ENCODE measurements around the gene ZNF57. TPM values are rescaled to one million over a fixed set of nuclear protein-coding genes. Genes with fewer than 3 reads are reported as not detected.

ZNF57 gene
- total RNA-seq, 4 donors from 2014 or later: 16.2 to 46.2 (median 23.4) TPM

- under 1% methylated on average over 31 of the region's 53 CpGs for WGBS
- DNase-seq (ENCODE audit: low spot score in 2 of 2): peak; percentile 100
- Histone ChIP-seq H3K4me1 (peaks cover 53% of the 10 kb centered on the region), H3K27ac (peak overlapping the region; percentile 98), H3K9me3 (no peaks in the 10 kb centered on the region), H3K36me3 (no peaks in the 10 kb centered on the region), H3K27me3 (no peaks in the 10 kb centered on the region), H3K4me3 (peak overlapping the region; percentile 90)
- TF ChIP-seq POLR2AphosphoS5 (IDR thresholded peaks at IDR 0.05) (peak; percentile 59 to 94 (median 77)), POLR2A (IDR thresholded peaks at IDR 0.05) (peak; percentile 58 to 72), EP300 (IDR thresholded peaks at IDR 0.05) (no peak)
- TF ChIP-seq, protein P1, sequence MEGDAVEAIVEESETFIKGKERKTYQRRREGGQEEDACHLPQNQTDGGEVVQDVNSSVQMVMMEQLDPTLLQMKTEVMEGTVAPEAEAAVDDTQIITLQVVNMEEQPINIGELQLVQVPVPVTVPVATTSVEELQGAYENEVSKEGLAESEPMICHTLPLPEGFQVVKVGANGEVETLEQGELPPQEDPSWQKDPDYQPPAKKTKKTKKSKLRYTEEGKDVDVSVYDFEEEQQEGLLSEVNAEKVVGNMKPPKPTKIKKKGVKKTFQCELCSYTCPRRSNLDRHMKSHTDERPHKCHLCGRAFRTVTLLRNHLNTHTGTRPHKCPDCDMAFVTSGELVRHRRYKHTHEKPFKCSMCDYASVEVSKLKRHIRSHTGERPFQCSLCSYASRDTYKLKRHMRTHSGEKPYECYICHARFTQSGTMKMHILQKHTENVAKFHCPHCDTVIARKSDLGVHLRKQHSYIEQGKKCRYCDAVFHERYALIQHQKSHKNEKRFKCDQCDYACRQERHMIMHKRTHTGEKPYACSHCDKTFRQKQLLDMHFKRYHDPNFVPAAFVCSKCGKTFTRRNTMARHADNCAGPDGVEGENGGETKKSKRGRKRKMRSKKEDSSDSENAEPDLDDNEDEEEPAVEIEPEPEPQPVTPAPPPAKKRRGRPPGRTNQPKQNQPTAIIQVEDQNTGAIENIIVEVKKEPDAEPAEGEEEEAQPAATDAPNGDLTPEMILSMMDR (IDR thresholded peaks at IDR 0.05): no peak
Measured at GRCh38 chr19:2950286-2951124, 49.8 kb downstream of the ZNF57 start.

- Histone ChIP-seq H3K27ac (peak overlapping the region; percentile 84), H3K27me3 (no peaks in the 10 kb centered on the region), H3K36me3 (no peaks in the 10 kb centered on the region), H3K9me3 (no peaks in the 10 kb centered on the region), H3K4me1 (peaks cover 47% of the 10 kb centered on the region), H3K4me3 (peak overlapping the region; percentile 41)
- no peak for DNase-seq (ENCODE audit: low spot score in 2 of 2)
- TF ChIP-seq POLR2A (IDR thresholded peaks at IDR 0.05) (no peak), POLR2AphosphoS5 (IDR thresholded peaks at IDR 0.05) (peak in 2 of 3 donors; percentile 58 to 74)
- WGBS: 47% methylated on average over 9 of the region's 9 CpGs
Measured at GRCh38 chr19:2952953-2953481, 52.3 kb downstream of the ZNF57 start.

DNA sequence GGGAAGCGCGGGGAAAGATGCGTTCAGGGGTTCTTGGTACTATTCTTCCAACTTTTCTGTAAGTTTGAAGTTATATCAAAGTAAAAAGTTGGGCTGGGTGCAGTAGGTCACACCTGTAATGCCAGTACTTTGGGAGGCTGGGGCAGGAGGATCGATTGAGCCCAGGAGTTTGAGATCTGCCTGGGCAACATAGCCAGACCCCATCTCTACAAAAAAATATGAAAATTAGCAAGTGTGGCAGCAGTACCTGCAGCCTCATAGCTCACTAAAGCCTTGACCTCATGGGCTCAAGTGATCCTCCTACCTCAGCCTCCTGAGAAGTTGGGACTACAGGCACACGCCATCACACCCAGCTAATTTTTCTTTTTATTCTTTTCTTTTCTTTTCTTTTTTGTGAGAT, 56.4 kb downstream of the ZNF57 start:
- Histone ChIP-seq H3K4me1 (peaks cover 21% of the 10 kb centered on the region), H3K9me3 (no peaks in the 10 kb centered on the region), H3K27ac (no peak overlapping the region), H3K36me3 (no peaks in the 10 kb centered on the region), H3K4me3 (no peak overlapping the region), H3K27me3 (no peaks in the 10 kb centered on the region)
- 97% methylated on average over 5 of the region's 5 CpGs for WGBS
- DNase-seq (ENCODE audit: low spot score in 2 of 2): no peak
- TF ChIP-seq POLR2AphosphoS5 (IDR thresholded peaks at IDR 0.05): no peak
- TF ChIP-seq, protein P1 (IDR thresholded peaks at IDR 0.05): no peak

- H3K27ac ChIP-seq: no peak overlapping the region
- no peaks in the 10 kb centered on the region for H3K27me3 ChIP-seq
- WGBS: 61% methylated on average over 12 of the region's 12 CpGs
- H3K4me3 ChIP-seq: no peak overlapping the region
- TF ChIP-seq EP300 (IDR thresholded peaks at IDR 0.05) (no peak), POLR2AphosphoS5 (IDR thresholded peaks at IDR 0.05) (no peak), POLR2A (IDR thresholded peaks at IDR 0.05) (no peak)
- TF ChIP-seq, protein P1 (IDR thresholded peaks at IDR 0.05): no peak
- DNase-seq (ENCODE audit: low spot score in 2 of 2): no peak
- peaks cover 6% of the 10 kb centered on the region for H3K4me1 ChIP-seq
- no peaks in the 10 kb centered on the region for H3K36me3 ChIP-seq
- no peaks in the 10 kb centered on the region for H3K9me3 ChIP-seq
Measured at GRCh38 chr19:2960120-2960519, 59.4 kb downstream of the ZNF57 start.

DNA sequence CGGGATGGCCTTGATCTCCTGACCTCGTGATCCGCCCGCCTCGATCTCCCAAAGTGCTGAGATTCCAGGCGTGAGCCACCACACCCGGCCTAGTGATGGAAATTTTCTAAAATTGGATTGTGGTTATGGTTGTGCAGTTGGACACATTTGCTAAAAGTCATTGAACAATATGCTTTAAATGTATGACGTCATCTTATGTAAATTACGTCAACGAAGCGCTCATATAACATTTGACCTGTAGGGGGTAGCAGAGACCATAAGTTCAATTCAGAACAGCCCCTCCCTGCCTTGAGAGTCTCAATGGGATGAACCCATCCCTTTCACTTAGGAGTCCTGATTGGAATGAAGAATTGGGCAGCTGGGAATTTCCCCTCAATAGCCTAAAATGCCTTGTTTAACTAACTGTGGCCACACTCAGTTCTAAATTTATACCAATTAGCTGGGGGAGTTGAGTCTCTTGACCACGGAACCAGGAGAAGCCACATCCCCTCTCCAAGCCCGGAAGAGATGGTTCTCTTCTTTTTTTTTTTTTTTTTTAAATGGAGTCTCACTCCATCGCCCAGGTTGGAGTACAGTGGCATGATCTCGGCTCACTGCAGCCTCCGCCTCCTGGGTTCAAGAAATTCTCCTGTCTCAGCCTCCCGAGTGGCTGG, 61.4 kb downstream of the ZNF57 start:
- TF ChIP-seq EP300 (IDR thresholded peaks at IDR 0.05) (no peak), POLR2AphosphoS5 (IDR thresholded peaks at IDR 0.05) (peak in 1 of 3 donors; percentile 76)
- TF ChIP-seq, protein P1 (IDR thresholded peaks at IDR 0.05): peak; percentile 68 to 93
- H3K27me3 ChIP-seq: no peaks in the 10 kb centered on the region
- 32% methylated on average over 17 of the region's 17 CpGs for WGBS
- peaks cover 6% of the 10 kb centered on the region for H3K4me1 ChIP-seq
- no peak overlapping the region for H3K27ac ChIP-seq
- H3K4me3 ChIP-seq: peak overlapping the region; percentile 14
- no peaks in the 10 kb centered on the region for H3K36me3 ChIP-seq
- no peak for DNase-seq (ENCODE audit: low spot score in 2 of 2)
- no peaks in the 10 kb centered on the region for H3K9me3 ChIP-seq
